NCI-H82 treated with DMSO at 0.1 percent for 48 hours (cell line): ENCODE results near the gene UBAC2.

Source experiments
- DNase-seq: peaks from one replicate; lab custom pipeline; 2025; ENCODE audit not compliant: unreplicated experiment; lab: John Stamatoyannopoulos, UW

The UBAC2 gene

DNA sequence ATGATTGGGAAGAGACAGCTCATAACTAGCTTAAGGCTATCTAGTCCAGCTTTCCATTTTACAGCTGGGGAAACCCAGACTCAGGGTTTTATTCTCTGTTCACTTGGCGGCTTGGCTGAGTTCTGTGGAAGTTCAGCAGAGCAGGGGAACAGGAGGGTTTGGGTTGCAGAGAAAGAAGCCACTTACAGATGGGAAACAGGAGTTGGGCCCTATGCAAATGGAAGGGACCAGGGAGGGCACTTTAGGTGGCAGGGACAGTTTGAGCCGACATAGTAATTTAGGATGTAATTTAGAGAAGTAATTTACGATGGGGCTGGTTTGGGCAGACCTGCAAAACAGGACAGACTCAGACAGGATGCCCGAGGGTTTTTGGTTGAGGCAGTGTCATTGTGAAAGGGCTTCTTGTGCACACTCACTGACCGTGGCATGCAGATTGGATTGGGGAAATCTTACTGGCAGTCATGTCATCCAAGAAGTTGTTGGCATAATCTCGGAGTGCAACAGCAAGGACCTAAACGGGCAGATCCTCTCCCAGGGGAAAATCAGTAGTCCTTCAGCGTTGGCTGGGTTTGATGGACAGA, 153.8 kb downstream of the UBAC2 start:
- no peak for DNase-seq

DNA sequence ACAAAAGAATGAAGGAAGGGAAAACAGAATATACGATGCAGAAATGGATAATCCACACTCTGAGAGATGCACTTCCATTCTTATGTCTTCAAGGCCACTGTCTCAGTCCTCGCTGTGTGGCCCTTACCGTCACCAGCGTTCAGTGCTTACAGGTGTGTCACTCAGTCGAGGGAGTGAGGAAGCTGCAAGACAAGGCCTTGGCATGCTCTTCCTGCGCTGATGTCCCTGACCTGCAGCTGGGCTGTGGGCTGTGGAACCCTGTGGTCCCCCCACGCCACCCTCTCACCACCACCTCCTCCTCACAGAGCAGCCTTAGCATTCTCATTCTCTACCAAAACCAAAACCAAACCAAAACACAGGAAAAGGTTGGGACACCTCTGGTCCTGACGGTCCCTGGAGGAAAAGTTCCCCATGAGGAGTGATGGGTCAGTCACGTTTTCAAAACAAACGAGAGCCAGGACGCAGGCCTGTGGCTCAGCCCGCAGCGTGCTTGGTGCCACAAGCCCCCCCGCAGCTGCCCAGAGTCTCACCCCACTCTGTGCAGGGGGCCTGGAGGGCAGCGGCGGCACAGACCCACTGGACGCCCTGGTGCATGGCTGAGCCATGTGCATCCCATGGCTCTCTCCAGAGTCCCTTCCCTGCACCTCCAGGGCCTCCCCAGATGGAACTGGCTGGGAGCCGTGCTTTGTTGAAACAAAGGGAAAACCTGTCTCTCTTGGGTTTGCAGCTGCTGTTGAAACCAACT, 154.8 kb downstream of the UBAC2 start:
- no peak for DNase-seq

DNA sequence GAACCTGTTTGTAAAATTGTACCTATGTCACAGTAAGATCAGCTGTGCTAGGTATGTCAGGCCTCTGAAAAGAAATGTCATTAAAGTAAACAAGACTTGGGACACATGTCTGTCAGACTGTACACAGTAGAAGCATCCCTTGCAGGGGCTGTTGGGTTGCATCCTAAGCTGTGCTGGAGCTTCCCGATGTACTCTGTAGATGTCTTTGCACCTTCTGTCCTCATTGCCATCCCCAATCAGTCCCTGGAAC, 155.3 kb downstream of the UBAC2 start:
- DNase-seq, result no peak

DNA sequence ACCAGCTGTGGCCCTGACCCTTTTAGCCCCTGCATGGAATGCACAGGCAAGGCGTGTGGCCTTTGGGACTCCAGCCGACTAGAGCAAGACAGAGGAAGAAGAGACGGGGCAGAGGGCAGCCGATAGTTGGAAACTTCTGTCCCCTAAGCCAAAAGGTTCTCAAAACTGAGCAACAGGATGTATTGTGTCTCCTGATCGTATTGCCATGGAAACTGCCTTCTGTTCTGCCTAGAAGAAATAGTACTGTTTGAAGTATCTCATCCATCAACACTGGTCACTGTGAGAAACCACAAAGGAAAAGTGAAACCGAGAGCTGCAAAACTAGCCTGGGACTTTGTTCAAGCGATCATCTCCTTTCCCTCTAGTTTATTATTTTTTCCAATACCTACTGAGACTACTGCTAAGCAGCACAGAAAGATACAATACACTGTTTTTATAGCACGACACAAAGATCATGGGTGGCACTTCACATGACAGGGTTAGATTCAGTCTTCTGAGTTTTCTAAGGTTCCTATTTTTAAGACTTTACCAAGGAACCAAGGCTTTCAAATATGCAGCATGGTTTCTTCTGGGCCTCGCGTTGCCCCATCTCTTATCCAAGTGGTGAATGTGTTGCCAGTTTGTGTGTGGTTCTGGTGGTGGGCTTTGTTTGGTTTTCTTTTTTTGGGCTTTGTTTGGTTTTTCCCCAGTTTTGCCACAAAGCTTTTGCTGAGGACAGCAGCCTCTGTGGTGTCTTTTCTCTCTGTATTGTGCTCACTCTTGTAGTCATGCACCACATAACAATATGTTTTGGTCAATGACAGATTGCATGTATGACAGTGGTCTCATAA, 155.8 kb downstream of the UBAC2 start:
- no peak for DNase-seq

DNA sequence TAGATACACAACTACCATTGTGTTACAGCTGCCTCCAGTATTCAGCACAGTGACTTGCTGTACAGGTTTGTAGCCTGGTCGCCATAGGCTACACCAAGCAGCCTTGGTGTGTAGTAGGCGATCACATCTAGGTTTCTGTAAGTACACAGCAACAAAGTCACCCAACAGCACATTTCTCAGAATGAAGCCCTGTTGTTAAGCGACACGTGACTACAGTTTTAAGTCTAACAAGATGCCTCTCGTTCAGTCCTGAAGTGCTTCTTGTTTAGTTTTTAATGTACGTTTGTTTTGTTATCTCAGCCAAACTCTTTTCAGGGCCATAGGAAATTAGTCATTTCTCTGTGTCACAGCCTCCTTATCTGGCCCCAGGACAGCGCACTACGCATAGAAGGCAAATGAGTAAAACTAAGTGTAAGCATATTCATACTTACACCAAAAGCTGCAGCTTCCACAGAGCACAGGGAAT, 156.5 kb downstream of the UBAC2 start:
- no peak for DNase-seq

DNA sequence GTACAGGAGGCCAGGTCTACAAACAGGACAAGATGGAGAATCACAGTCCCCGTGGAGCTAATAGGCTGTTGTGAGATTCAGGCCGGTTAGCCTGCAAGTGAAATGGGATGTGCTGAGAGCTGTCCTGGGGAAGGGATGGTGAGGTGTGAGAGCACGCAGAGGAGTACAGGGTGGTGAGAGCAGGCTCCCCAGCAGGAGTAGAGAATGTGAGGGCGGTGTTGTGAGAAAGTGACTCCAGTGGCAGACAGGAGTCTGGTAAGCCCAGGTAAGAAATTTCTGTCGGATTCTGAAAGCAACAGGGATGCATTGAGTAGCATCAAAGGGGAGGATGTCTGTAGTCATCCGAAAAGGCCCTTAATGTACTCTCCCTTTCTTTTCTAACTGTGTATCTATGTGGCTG, 157.3 kb downstream of the UBAC2 start:
- DNase-seq, result no peak

DNA sequence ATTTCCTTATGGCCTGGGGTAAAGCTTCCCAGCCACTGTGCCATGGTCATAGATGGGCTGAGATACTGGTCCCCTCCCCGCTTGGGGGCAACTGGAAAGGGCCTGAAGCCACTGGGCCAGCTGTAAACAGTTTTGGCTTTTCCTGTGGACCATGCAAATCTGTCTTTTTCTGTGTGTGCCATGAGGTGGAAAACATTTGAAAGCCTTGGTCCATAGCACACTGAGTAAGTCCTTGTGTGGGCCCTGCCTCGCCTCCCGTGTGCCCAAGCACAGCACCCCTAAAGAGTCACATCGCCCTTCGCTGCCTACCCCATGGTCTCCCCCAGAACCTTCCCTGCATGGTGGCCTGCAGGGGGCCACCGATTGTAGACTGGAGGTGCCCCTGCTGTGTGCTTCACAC, 158.9 kb downstream of the UBAC2 start:
- DNase-seq, result no peak

DNA sequence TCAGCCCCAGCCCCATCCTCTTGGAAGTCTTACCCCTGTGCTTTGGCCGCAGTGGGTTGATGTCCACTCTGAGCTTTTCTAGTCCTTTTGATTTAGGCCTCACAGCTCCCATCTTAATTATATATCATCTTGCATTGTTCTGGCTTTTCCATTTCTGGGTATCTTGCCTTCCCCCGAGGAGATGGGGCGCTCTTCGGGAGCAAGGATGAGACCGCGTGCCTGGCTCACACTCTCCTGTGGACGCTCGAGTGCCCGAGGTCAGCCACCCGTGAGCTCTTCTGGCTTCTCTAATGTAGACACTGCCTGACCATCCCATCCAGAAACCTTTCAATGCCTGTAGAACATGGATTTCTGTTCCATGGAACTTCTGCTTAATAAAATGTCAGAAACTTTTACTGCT, 160.0 kb downstream of the UBAC2 start:
- no peak for DNase-seq

DNA sequence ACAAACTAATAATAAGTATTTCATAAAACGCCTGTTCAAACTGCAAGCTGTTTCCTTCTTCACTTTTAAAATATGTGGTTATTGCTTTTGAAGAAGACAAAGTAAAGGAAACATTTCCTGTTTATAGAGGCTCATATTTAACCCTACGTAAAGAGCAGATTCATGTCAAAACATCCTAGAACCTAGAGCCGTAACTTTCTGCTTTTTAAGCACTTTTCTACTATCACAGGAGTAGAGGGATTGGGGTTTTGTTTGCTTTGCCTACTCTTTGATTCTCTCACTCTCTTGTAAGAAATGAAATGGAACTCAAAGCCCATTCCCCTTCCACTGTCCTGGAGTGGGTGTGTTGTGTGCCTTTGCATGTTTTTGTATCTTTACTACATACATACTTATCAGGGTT, 160.5 kb downstream of the UBAC2 start:
- DNase-seq, result no peak

DNA sequence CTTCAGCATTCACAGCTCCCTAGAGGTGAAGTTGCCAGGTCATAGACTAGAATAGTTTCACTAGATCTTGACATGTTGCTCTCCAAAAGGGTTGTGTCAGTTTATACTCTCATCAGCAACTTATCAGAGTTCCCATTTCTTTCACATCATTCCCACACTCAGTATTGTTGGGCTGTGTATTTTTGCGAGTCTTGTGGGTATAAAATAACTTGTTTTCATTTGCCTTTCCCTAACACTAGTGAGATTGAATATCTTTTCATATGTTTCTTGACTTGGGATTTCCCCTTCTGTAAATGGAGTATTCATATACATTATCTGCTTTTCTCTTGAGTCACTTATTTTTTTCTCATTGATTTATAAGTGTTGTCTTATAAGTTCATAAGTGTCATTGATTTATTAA, 161.7 kb downstream of the UBAC2 start:
- no peak for DNase-seq

DNA sequence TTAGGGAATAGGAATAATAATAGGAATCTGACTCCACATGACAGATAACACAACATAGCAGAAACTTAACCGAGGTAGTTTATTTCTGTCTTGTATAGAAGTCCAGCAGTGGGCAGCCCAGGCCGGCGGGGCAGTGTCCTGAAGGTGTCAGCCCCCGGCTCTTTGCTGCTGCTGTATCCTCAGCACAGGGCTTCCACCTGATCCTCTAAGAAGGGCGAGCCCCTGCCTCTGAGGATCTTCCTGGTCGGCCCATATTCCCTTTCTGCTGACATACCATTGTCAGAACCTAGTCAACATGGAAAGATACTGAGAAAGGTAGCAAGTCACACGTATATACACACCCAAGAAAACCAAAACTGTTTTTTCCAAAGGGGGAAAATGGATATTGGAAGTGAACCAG, 162.7 kb downstream of the UBAC2 start:
- no peak for DNase-seq

DNA sequence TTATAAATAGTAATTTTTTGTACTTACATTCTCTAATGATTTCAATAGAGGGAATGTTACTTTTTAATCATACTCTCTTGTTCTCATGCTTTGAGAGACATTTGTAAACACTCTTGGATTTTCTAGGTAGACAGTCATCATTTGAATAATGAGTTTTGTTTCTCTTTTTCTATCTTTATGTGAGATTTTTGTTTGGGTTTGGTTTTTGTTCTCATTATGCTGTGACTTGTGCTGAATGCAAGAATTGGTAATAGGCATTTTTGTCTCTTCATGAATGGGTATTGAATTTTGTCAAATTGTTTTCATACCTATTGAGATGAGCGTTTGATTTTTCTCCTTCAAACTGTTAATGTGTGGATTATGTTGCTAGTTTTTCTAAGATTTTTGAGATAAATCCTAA, 163.3 kb downstream of the UBAC2 start:
- no peak for DNase-seq

DNA sequence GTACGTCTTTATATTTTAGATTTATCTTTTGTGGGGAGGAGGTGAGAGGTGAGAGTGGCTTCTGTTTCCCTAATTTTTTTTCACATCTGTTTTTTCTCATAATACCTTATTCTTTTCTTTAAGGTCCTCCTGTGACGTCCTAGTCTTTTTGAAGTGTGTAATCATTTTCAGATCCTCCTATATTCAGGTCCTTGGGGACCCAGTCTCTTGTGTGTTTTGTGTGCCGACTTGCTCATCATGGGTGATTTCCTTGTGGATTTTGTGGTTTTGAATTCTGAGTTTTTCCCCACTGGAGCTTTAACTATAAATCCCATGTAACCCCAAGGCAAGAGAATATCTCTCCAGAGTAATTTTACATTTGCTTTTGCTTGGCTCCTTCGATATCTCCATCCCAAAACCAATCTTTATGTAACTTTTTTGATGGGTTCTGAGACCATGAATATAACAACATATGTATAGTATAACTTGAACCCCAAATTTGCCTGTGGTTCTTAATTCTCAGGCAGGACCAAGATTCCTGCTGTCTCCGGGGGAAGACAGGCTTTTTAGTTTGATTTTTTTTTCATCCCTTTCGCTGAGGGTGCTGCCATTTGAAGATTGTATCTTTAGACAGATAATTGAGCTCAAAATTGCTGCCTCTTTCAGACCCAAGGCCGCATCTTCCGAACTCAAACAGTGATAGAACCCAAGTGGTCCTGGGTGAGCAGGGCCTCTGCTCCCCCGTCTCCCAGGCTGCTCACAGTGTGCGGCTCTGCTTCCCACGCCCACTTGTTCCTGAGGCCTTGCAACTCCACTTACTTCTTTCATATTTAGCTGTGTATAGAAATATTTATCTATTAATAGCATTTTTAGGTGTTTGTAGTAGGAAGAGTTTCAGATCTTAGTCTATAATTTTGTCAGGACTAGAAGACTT, 165.7 kb downstream of the UBAC2 start:
- DNase-seq, result no peak

DNA sequence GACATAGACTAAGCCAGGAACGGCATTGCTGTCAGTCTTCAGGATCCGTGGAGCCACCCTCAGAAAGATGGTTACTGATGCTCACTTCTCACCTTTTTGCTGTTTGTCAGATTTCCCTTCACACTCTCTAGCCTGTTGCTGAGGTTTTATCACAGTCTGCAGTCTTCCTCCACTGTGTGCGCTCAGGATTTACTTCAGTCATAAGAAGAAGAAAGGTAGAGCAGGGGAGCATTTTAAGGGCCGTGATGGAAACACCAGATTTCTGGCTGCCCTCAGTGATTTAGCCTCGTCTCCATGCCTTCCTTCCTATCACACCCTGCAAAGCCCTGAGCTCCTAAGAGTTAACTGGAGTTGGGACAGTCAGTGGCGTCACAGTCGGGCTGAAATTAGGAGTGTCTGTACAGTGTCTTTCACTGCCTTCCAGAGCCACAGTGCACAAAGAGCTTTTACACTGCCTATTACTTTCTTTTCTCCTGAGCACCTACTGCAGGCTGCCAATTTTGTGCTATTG, 166.5 kb downstream of the UBAC2 start:
- DNase-seq, result no peak

DNA sequence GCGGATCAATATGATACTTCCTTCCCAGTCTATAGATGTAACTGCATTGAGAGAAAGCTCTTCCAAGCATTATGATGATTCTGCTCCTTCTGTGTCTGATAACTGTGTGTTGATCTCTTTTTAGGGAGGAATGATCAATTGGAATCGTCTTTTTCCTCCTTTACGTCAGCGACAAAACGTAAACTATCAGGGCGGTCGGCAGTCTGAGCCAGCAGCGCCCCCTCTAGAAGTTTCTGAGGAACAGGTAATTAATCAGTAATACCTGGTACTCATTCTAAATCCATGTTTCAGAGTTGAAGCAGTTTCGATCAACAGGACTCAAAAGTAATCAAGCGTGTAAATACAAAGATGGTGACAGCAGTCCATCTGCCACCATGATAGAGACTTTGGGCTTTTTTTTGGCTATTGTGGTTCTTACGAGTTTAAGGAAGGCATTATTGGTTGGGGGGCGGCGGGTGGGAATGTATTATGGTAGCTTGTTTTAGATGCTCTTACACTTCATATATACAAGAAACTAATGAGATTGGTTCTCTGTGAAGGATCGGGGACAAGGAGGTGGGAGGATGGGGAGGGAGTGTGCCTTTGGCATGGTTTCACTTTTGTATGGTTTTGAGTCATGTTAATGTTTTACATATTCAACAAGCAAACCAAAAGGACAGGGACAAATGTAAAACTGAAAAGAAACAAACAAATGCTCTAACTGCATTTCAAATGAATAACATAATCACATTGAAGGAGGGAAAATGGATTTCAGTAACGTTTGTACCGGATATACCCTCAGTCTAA, 167.2 kb downstream of the UBAC2 start:
- no peak for DNase-seq

DNA sequence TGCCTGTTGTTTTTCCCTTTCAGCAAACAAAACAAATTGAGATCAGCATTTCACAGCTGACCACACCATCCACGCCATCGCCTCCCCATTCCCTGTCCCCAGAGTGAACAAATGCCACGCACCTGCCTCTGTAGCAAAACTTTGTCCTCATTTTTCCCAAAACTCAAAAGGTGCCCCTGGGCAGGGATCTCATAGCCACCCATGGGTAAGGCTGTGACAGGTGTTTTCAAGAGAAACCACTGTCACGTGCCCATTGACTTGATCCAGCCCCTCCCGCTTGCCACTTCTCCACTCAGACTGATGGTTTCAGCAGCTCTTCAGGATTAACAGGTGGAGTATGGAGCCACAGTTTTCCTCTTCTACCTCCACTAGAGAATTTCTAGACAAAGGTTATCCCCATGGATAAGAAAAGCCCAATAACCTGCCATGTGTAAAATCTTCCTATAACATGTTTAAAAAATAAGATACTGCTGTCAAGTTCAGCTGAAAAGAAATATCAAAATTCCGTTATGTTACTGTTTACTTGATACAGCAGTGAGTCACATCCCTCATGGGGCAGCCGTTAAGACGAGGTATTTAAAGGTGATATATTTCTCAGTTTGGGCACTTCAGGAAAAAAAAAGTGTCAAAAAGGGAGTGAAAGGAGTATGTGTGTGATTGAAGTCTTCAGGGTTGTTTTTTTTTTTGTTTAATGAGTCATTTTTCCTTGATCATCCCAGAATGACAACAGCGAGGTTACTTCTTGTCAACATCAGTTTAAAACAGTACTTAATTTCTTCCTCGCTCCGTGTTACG, 170.0 kb downstream of the UBAC2 start:
- DNase-seq, result no peak

DNA sequence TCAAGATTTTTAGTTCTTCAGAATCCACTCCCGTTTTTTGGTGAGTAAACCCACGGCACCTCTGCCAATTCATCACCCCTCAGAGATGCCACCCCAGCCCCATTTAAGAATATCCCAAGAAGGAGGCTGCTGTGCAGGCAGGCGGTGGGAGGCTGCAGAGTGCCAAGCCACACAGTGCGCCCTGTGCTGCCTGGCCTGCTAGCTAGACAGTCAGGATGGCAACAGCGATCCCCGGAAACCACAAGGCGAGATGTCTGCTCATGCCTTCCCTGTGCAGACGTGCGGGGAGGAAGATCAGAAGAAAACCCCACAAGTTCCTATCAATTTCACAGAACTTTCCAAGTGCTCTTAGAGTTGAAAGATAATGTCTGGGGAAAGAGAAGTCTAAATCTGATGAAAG, 171.3 kb downstream of the UBAC2 start:
- DNase-seq, result no peak

DNA sequence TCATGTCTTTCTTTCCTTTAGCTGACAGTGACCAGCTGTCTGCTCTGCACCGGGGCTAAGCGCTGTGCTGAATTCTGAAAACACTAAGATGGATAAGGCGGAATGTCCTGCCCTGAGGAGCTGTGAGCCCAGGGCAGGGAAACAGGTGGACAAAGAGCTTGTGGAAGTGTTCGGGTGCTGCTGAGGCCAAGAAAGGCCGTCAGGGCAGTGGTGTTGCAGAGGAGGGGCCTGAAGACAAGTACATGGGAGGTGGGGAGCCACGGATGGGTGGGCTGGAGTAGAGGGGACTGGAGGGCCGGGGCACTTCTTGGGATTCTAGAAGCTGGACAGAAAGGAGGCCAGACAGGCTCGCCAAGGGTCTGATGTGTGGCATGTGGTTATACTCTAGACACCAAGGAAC, 172.8 kb downstream of the UBAC2 start:
- DNase-seq, result no peak

DNA sequence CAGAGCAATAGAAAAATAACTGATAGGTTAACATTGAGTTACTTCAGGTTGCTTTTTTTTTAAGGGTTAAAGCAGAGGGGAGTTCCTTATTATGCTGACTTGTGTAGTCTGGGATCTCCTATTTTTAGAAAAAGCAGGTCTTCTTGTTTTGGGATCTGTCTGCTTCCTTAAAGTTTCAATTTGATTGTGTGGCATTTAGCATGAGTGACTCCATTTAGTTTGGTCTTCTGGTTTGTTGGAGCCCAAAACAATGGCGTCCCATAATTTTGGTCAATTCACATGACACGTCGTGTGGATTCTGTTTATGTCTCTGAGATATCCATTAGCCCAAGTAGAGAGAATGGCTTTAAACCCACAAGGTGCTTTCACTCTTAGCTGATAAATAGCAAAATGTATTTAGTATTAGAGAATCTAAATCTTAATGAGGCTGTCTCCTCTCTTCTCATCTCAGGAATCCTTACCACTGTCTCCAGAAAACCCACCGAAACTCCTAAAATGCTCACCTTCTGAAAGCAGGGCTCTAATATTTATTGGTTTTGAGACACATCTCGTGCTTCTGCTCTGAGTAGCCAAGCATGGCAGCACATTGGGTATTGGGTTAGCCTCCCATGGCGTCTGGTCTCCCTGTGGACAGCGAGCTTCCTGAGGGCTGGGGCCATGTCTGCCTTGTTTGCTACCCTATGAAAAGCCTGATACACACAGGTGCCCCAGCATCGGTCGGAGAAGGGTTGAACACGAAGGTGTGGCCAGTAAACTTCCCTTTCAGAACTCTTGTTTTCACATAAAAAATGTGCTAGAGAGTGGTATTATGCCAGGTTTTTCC, 173.7 kb downstream of the UBAC2 start:
- DNase-seq, result no peak
